DOHH2 (cell line): ENCODE measurements around the gene FLT3LG.

Source experiments
- CTCF ChIP-seq: fragments of 200-600 bp; sonication (generic); IDR thresholded peaks from one replicate; pipeline ENCODE4 v1.5.1; 2014; ENCODE audit warnings: antibody characterized with exemption, mild to moderate bottlenecking, low read depth, low read length; ENCODE audit not compliant: poor library complexity, severe bottlenecking
- EZH2phosphoT487 ChIP-seq: fragments of 200-600 bp; sonication (generic); IDR thresholded peaks from 2 replicates; pipeline ENCODE4 v1.6.1; 2017; ENCODE audit warnings: borderline replicate concordance, mild to moderate bottlenecking, antibody characterized with exemption, low read length, moderate library complexity, mixed read lengths

- TF ChIP-seq CTCF (no peak), EZH2phosphoT487 (no peak)
These were observed 16.4 kb downstream of the FLT3LG start for GRCh38 chr19:49490287-49491029.
